ENCODE results near the gene FAM20C.

The FAM20C gene

GRCh38 chr7:254337-255037 lies 62.1 kb downstream of the FAM20C start:
- POLR2A ChIA-PET, result no interaction called here
- H3K9me3 ChIP-seq (ENCODE audit: control insufficient read depth, insufficient read depth, low read depth, low read length), result no peaks in the 10 kb centered on the region; the same call in 1 of the 2 replicates
- TF ChIP-seq ZNF433 (tag by site-specific recombination; IDR thresholded peaks at IDR 0.05; ENCODE audit: low read depth) (no peak), ZNF549 (tag by site-specific recombination; IDR thresholded peaks at IDR 0.05) (no peak), ZNF791 (tag by site-specific recombination; IDR thresholded peaks at IDR 0.05) (no peak)
- peaks cover 3 to 18% of the 10 kb centered on the region in 2 experiments; a peak in 2 of 3 replicates for H3K36me3 ChIP-seq (ENCODE audit: control insufficient read depth in 2 of 2, insufficient read depth in 1 of 2, low read length in 2 of 2)
- no peaks in the 10 kb centered on the region for H3K4me1 ChIP-seq (ENCODE audit: control insufficient read depth, insufficient read depth, low read length)
- CTCF ChIA-PET, result no interaction called here
- no peak overlapping the region for H3K27ac ChIP-seq (ENCODE audit: extremely low read depth, low read depth, low read length)
- H3K4me3 ChIP-seq (ENCODE audit: low read depth, low read length), result no peak overlapping the region

- POLR2A ChIA-PET, result no interaction called here
Measured at GRCh38 chr7:255038-255435, 62.7 kb downstream of the FAM20C start.

GRCh38 chr7:255721-256361 lies 63.5 kb downstream of the FAM20C start:
- POLR2A ChIA-PET, result no interaction called here
- CTCF ChIA-PET, result interaction anchor here (0.5 kb wide), 1 partner anchor 15 kb away, joined by 3 read pairs; no protein-coding TSS in a partner anchor
- no peak for TF ChIP-seq ZNF18 (tag by site-specific recombination; IDR thresholded peaks at IDR 0.05)
- no peak for TF ChIP-seq ZSCAN23 (tag by site-specific recombination; IDR thresholded peaks at IDR 0.05)
- no peak for TF ChIP-seq AEBP2 (tag by site-specific recombination; IDR thresholded peaks at IDR 0.05; ENCODE audit: borderline replicate concordance)
- no peak for TF ChIP-seq ZNF645 (tag by site-specific recombination; IDR thresholded peaks at IDR 0.05)
- no peak for TF ChIP-seq ZNF354C (tag by site-specific recombination; IDR thresholded peaks at IDR 0.05; ENCODE audit: borderline replicate concordance, low read depth)
- no peak for TF ChIP-seq ZNF202 (tag by site-specific recombination; IDR thresholded peaks at IDR 0.05; ENCODE audit: borderline replicate concordance)
- TF ChIP-seq ZNF335 (tag by site-specific recombination; conservative IDR thresholded peaks at IDR 0.05), result no peak
- TF ChIP-seq IKZF3 (tag by site-specific recombination; IDR thresholded peaks at IDR 0.05), result no peak
- no peak for TF ChIP-seq ZNF707 (tag by site-specific recombination; IDR thresholded peaks at IDR 0.05)
- no peak for TF ChIP-seq ZNF626 (tag by site-specific recombination; IDR thresholded peaks at IDR 0.05)
- no peak for TF ChIP-seq ZNF623 (tag by site-specific recombination; IDR thresholded peaks at IDR 0.05)
- no peak for TF ChIP-seq GFI1B (tag by site-specific recombination; IDR thresholded peaks at IDR 0.05)
- no peak for TF ChIP-seq ZNF518A (tag by site-specific recombination; conservative IDR thresholded peaks at IDR 0.05; ENCODE audit: low read depth)

More at GRCh38 chr7:255038-255435, 62.7 kb downstream of the FAM20C start:
- Histone ChIP-seq H3K4me3 (ENCODE audit: low read depth, low read length) (no peak overlapping the region), H3K36me3 (ENCODE audit: control insufficient read depth in 2 of 2, insufficient read depth in 1 of 2, low read length in 2 of 2) (peaks cover 3 to 23% of the 10 kb centered on the region in 2 experiments; a peak in 2 of 3 replicates), H3K9me3 (ENCODE audit: control insufficient read depth, insufficient read depth, low read depth, low read length) (no peaks in the 10 kb centered on the region; the same call in 1 of the 2 replicates), H3K4me1 (ENCODE audit: control insufficient read depth, insufficient read depth, low read length) (no peaks in the 10 kb centered on the region), H3K27ac (ENCODE audit: extremely low read depth, low read depth, low read length) (no peak overlapping the region)
- CTCF ChIA-PET, result no interaction called here
- TF ChIP-seq ZNF214 (tag by site-specific recombination; IDR thresholded peaks at IDR 0.05; ENCODE audit: borderline replicate concordance) (no peak), ZNF571 (tag by site-specific recombination; IDR thresholded peaks at IDR 0.05) (no peak)

More at GRCh38 chr7:255721-256361, 63.5 kb downstream of the FAM20C start:
- Histone ChIP-seq H3K4me1 (ENCODE audit: control insufficient read depth, insufficient read depth, low read length) (no peaks in the 10 kb centered on the region), H3K36me3 (ENCODE audit: control insufficient read depth in 2 of 2, insufficient read depth in 1 of 2, low read length in 2 of 2) (peaks cover 3 to 25% of the 10 kb centered on the region in 2 experiments; a peak in 2 of 3 replicates), H3K4me3 (ENCODE audit: low read depth, low read length) (no peak overlapping the region), H3K9me3 (ENCODE audit: control insufficient read depth, insufficient read depth, low read depth, low read length) (no peaks in the 10 kb centered on the region; the same call in 1 of the 2 replicates), H3K27ac (ENCODE audit: extremely low read depth, low read depth, low read length) (no peak overlapping the region)
